Measurements from ENCODE around the gene DSC1. TPM values are rescaled to one million over a fixed set of nuclear protein-coding genes. Genes with fewer than 3 reads are reported as not detected.

The DSC1 gene
- total and polyA plus RNA-seq, 2 of the 4 experiments (the other 2 are of a cell fraction): not detected

DNA sequence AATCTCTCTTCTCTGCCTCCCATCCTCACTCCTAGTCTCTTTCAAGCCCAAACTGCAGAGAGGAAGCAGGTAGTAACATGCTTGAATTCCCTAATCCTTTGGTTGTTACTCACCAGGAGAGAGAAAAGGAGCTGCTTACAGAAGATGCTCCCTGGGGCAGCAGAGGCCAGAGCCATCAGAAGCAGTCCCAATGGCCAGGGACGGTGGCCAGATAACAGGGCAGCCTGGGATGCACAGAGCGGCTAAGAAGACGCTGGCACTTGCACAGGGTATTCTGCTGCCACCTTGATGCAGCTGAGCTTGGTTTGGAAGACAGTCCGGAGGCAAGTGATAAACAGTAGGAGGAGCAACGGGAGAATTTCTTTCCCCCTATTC lies 250 bp downstream of the DSC1 start:
- H3K27me3 ChIP-seq (ENCODE audit: control insufficient read depth, insufficient read depth, low read length): no peaks in the 10 kb centered on the region
- ATAC-seq (ENCODE audit: low read depth) (no peak), DNase-seq (no peak)
- H3K9me1 ChIP-seq (ENCODE audit: insufficient read depth, low read length): no peaks in the 10 kb centered on the region
- dilution Hi-C loops (cut with HindIII; ENCODE audit: low sequenced_read_pairs, unreplicated experiment) (no loop called here), in situ Hi-C loops (cut with MboI; ENCODE audit: low sequenced_read_pairs) (no loop called here), intact Hi-C loops (cut with micrococcal nuclease) (no loop called here)
- no peak overlapping the region for H3K27ac ChIP-seq (ENCODE audit: insufficient read depth, low read length)
- H4K5ac ChIP-seq (ENCODE audit: low read depth, low read length): no peak overlapping the region
- H3K4me3 ChIP-seq (ENCODE audit: insufficient read depth, low read depth, low read length): no peak overlapping the region
- no peak overlapping the region for H2AFZ ChIP-seq (replicated peaks; ENCODE audit: low read length, poor library complexity)
- CTCF ChIA-PET: no interaction called here
- no peak overlapping the region for H3K4me2 ChIP-seq (ENCODE audit: low read depth, low read length)
- no peak overlapping the region for H2AK9ac ChIP-seq (replicated peaks; ENCODE audit: low read depth, low read length, poor library complexity)
- H2BK15ac ChIP-seq (ENCODE audit: low read depth, low read length): no peak overlapping the region
- BruUV-seq (replicated peaks): no TSS peak
- H3K4me1 ChIP-seq (ENCODE audit: control insufficient read depth, insufficient read depth, low read length): no peaks in the 10 kb centered on the region
- no peak overlapping the region for H3K18ac ChIP-seq (ENCODE audit: low read depth, low read length)
- H4K8ac ChIP-seq (ENCODE audit: low read depth in 2 of 2, low read length in 2 of 2): no peak overlapping the region
- no peak overlapping the region for H2BK20ac ChIP-seq (ENCODE audit: low read depth, low read length)
- no peak overlapping the region for H3K9ac ChIP-seq (ENCODE audit: low read depth, low read length)
- H3K9me3 ChIP-seq (ENCODE audit: control insufficient read depth, insufficient read depth, low read length): no peaks in the 10 kb centered on the region; the same call in 1 of the 2 replicates
- H4K91ac ChIP-seq (ENCODE audit: insufficient read depth, low read depth, low read length): no peak overlapping the region
- H2BK5ac ChIP-seq (ENCODE audit: low read depth, low read length, poor library complexity, severe bottlenecking): no peak overlapping the region
- no peaks in the 10 kb centered on the region for H3K79me1 ChIP-seq (ENCODE audit: low read depth in 1 of 2, low read length in 2 of 2)
- H3K4ac ChIP-seq (ENCODE audit: low read depth, low read length): no peak overlapping the region
- no peak for TF ChIP-seq NFE2L2 (IDR thresholded peaks at IDR 0.05; ENCODE audit: low read depth, low read length)
- no peak for TF ChIP-seq FOS (IDR thresholded peaks at IDR 0.05; ENCODE audit: low read depth, low read length)
- no peak for TF ChIP-seq SMC3 (IDR thresholded peaks at IDR 0.05; ENCODE audit: low read depth, low read length)
- no peak for TF ChIP-seq MAFK (IDR thresholded peaks at IDR 0.05; ENCODE audit: low read depth, low read length)
- no peak for TF ChIP-seq MAZ (IDR thresholded peaks at IDR 0.05; ENCODE audit: borderline replicate concordance, low read depth, low read length)
- TF ChIP-seq CHD1 (IDR thresholded peaks at IDR 0.05; ENCODE audit: low read depth, low read length): no peak
- TF ChIP-seq, protein P1, sequence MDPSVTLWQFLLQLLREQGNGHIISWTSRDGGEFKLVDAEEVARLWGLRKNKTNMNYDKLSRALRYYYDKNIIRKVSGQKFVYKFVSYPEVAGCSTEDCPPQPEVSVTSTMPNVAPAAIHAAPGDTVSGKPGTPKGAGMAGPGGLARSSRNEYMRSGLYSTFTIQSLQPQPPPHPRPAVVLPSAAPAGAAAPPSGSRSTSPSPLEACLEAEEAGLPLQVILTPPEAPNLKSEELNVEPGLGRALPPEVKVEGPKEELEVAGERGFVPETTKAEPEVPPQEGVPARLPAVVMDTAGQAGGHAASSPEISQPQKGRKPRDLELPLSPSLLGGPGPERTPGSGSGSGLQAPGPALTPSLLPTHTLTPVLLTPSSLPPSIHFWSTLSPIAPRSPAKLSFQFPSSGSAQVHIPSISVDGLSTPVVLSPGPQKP (IDR thresholded peaks at IDR 0.05; ENCODE audit: borderline replicate concordance, low read depth, low read length): no peak
- TF ChIP-seq, protein P2, sequence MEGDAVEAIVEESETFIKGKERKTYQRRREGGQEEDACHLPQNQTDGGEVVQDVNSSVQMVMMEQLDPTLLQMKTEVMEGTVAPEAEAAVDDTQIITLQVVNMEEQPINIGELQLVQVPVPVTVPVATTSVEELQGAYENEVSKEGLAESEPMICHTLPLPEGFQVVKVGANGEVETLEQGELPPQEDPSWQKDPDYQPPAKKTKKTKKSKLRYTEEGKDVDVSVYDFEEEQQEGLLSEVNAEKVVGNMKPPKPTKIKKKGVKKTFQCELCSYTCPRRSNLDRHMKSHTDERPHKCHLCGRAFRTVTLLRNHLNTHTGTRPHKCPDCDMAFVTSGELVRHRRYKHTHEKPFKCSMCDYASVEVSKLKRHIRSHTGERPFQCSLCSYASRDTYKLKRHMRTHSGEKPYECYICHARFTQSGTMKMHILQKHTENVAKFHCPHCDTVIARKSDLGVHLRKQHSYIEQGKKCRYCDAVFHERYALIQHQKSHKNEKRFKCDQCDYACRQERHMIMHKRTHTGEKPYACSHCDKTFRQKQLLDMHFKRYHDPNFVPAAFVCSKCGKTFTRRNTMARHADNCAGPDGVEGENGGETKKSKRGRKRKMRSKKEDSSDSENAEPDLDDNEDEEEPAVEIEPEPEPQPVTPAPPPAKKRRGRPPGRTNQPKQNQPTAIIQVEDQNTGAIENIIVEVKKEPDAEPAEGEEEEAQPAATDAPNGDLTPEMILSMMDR (conservative IDR thresholded peaks at IDR 0.05; ENCODE audit: low read depth, low read length): no peak
- no peak for TF ChIP-seq RAD21 (IDR thresholded peaks at IDR 0.05; ENCODE audit: low read length)
- TF ChIP-seq CEBPB (IDR thresholded peaks at IDR 0.05; ENCODE audit: low read depth, low read length): no peak
- TF ChIP-seq, protein P3, sequence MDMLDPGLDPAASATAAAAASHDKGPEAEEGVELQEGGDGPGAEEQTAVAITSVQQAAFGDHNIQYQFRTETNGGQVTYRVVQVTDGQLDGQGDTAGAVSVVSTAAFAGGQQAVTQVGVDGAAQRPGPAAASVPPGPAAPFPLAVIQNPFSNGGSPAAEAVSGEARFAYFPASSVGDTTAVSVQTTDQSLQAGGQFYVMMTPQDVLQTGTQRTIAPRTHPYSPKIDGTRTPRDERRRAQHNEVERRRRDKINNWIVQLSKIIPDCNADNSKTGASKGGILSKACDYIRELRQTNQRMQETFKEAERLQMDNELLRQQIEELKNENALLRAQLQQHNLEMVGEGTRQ (IDR thresholded peaks at IDR 0.05; ENCODE audit: low read depth, low read length): no peak
- H3K23ac ChIP-seq (ENCODE audit: low read depth, low read length): no peak overlapping the region
- 70% methylated on average over 2 of the region's 5 CpGs; no CpG with 5 or more reads in 1 of the 2 experiments for WGBS, 2 experiments (ENCODE audit: extremely low coverage in 2 of 2, insufficient read length in 1 of 2)
- H3K36me3 ChIP-seq (ENCODE audit: control insufficient read depth, insufficient read depth, low read length): no peaks in the 10 kb centered on the region
- H3K14ac ChIP-seq (replicated peaks; ENCODE audit: low read depth, low read length): no peak overlapping the region
- POLR2A ChIA-PET (ENCODE audit: unreplicated experiment): no interaction called here
- no peaks in the 10 kb centered on the region for H4K20me1 ChIP-seq (ENCODE audit: insufficient read depth, low read length)
- H2BK120ac ChIP-seq (ENCODE audit: low read depth, low read length): no peak overlapping the region
- no peak overlapping the region for H2AK5ac ChIP-seq (ENCODE audit: low read depth, low read length)
- H3K56ac ChIP-seq (ENCODE audit: extremely low read depth, insufficient read depth, low read length): no peak overlapping the region; the same call in 1 of the 2 replicates
